GM20000 (cell line): ENCODE results near the gene BAK1.
A peak's percentile ranks its signal among the peaks of the same experiment; 100 is the strongest.
"Not testable (repeated sequence)": the region's sequence is repeated elsewhere in the genome, so short reads cannot be mapped to it uniquely, and the experiment has no call there.

Experiments
- DNase-seq: peaks from one replicate; pipeline ENCODE4 v3.0.0; 2012; ENCODE audit warnings: low spot score
- CTCF ChIP-seq: IDR thresholded peaks from 2 replicates; pipeline ENCODE4 v1.5.1; 2012; ENCODE audit warnings: mild to moderate bottlenecking, control low read depth; ENCODE audit errors: extremely low read depth, missing control alignments

BAK1 gene

GRCh38 chr6:33597551-33598322, 17.7 kb upstream of the BAK1 start:
- no peak for DNase-seq
- TF ChIP-seq CTCF = no peak

GRCh38 chr6:33596894-33597293, 16.8 kb upstream of the BAK1 start:
- DNase-seq = not testable (repeated sequence)

GRCh38 chr6:33595001-33595846, 15.1 kb upstream of the BAK1 start:
- DNase-seq = no peak
- TF ChIP-seq CTCF = no peak

- no peak for DNase-seq
- no peak for TF ChIP-seq CTCF
Measured at GRCh38 chr6:33593414-33593727, 13.3 kb upstream of the BAK1 start.

- peak; percentile 58 for DNase-seq
- no peak for TF ChIP-seq CTCF
Measured at GRCh38 chr6:33592595-33593413, 12.7 kb upstream of the BAK1 start.

- no peak for TF ChIP-seq CTCF
- no peak for DNase-seq
Measured at GRCh38 chr6:33592280-33592594, 12.2 kb upstream of the BAK1 start.

GRCh38 chr6:33591424-33592032, 11.5 kb upstream of the BAK1 start:
- no peak for DNase-seq
- TF ChIP-seq CTCF = no peak
